Right lobe of liver (tissue), 6 donors: ENCODE data around the gene MXRA7. TPM values are rescaled to one million over a fixed set of nuclear protein-coding genes. Genes with fewer than 3 reads are reported as not detected.
"Not testable (repeated sequence)": the region's sequence is repeated elsewhere in the genome, so short reads cannot be mapped to it uniquely, and the experiment has no call there.

Experiments used
- ATAC-seq, 4 donors: fragments of 200-7000 bp; cut with Tn5 transposase; one replicate each; pipeline ENCODE4 v1.9.1; 2020; ENCODE audit warnings: mild to moderate bottlenecking in 4 of 4, moderate library complexity in 4 of 4
- DNase-seq, 3 donors: peaks; one replicate each; pipeline ENCODE4 v3.0.0-alpha.2; 2020
- H3K27ac ChIP-seq, 3 donors: fragments of 200-600 bp; one replicate each; pipeline ENCODE4 v1.8.0; 2022
- H3K27me3 ChIP-seq, 2 donors: fragments of 200-600 bp; one replicate each; pipeline ENCODE4 v1.8.0; 2022
- H3K36me3 ChIP-seq, 4 donors: fragments of 200-600 bp; sonication (generic) in 1 of 4; one replicate each; pipeline versions ENCODE4 v1.5.1 to v1.8.0; 2017 to 2022; ENCODE audit warnings: control low read depth in 1 of 4
- H3K4me1 ChIP-seq, 4 donors: fragments of 200-600 bp; sonication (generic) in 1 of 4; one replicate each; pipeline versions ENCODE4 v1.5.1 to v1.8.0; 2017 to 2022; ENCODE audit warnings: control low read depth in 1 of 4
- H3K4me3 ChIP-seq, 3 donors: fragments of 200-600 bp; one replicate each; pipeline ENCODE4 v1.8.0; 2022
- H3K9me3 ChIP-seq, 4 donors: fragments of 200-600 bp; sonication (generic) in 1 of 4; one replicate each; pipeline versions ENCODE4 v1.5.1 to v1.8.0; 2017 to 2022; ENCODE audit warnings: control low read depth in 1 of 4
- CTCF ChIP-seq, 4 donors: fragments of 200-600 bp in 3 of 4; fragments of 450-650 bp in 1 of 4; IDR thresholded peaks; one replicate each; pipeline versions ENCODE4 v1.5.1 to v1.8.0; 2016 to 2022; ENCODE audit warnings: antibody characterized with exemption in 4 of 4, mild to moderate bottlenecking in 2 of 4
- POLR2A ChIP-seq: fragments of 450-650 bp; IDR thresholded peaks from one replicate; pipeline ENCODE4 v1.6.1; 2017; ENCODE audit warnings: antibody characterized with exemption, mild to moderate bottlenecking
- WGBS: methylation state at CpG from one replicate; pipeline ENCODE4 v1.1.6; 2018; ENCODE audit warnings: low coverage, low lambda C conversion rate; ENCODE audit not compliant: insufficient coverage; ENCODE audit errors: missing lambda C conversion rate; 5-methylcytosine and 5-hydroxymethylcytosine counted together
- intact Hi-C, 2 donors: fragments of 100-400 bp; cut with DNase I; formaldehyde crosslinking; loops; one replicate each; pipeline versions ENCODE4 v1.11.2 to v1.14.1; 2022
- total RNA-seq, 6 experiments: library from RNA; depleted of rRNA in 2 of 6; stranded (reverse); fragments of >200 nt in 2 of 6; fragmentation: NEBNext Ultra II Directional in 3 of 6; extraction: Animal tissue kit (Norgen Biotek cat#: 25700) in 3 of 6; gene quantifications; one replicate each; pipeline versions ENCODE4 v1.1.0 to v1.2.4, GENCODE V29; 2016 to 2023
- donor health status: DM: no; HTN: yes; CAD: no.
- donor health status: DM: no; HTN: no; CAD: no.
- donor health status: DM: no; HTN: no; CAD: no.
- donor health status: DM: no; HTN: yes; CAD: no.
- donor health status: DM: no; HTN: yes; CAD: no.

The MXRA7 gene
- total RNA-seq, 6 experiments from 2014 or later = 7.7 to 25.4 (median 15.3) TPM

GRCh38 chr17:76713765-76714164, 3.0 kb upstream of the MXRA7 start:
- Histone ChIP-seq H3K9me3 (no peaks in the 10 kb centered on the region), H3K4me1 (peaks cover 0 to 9% (median 0%) of the 10 kb centered on the region in 4 donors), H3K36me3 (peaks cover 0 to 54% (median 23%) of the 10 kb centered on the region in 4 donors), H3K27me3 (no peaks in the 10 kb centered on the region), H3K4me3 (no peak overlapping the region), H3K27ac (no peak overlapping the region)
- TF ChIP-seq CTCF (IDR thresholded peaks at IDR 0.05) = no peak
- TF ChIP-seq POLR2A = no peak
- ATAC-seq (no peak), DNase-seq (no peak)
- intact Hi-C loops = no loop called here
- WGBS = 97% methylated on average over 7 of the region's 7 CpGs

GRCh38 chr17:76712321-76712720, 1.6 kb upstream of the MXRA7 start:
- H3K4me3 ChIP-seq, ATAC-seq, H3K9me3 ChIP-seq, intact Hi-C loops, H3K4me1 ChIP-seq, H3K27me3 ChIP-seq, H3K27ac ChIP-seq, DNase-seq: not testable (repeated sequence)
- 65% methylated on average over 7 of the region's 7 CpGs for WGBS
- peaks cover 0 to 40% (median 14%) of the 10 kb centered on the region in 4 donors for H3K36me3 ChIP-seq

- DNase-seq, H3K9me3 ChIP-seq, intact Hi-C loops, H3K4me1 ChIP-seq, H3K27me3 ChIP-seq: not testable (repeated sequence)
- 39% methylated on average over 11 of the region's 79 CpGs for WGBS
- H3K36me3 ChIP-seq = peaks cover 0 to 18% (median 3%) of the 10 kb centered on the region in 4 donors
- peak overlapping the region; percentile 50 to 73 (median 72) for H3K27ac ChIP-seq
- peak overlapping the region; percentile 48 to 67 (median 58) for H3K4me3 ChIP-seq
- ATAC-seq = peak; percentile 6 to 47 (median 19)
These were observed 558 bp downstream of the MXRA7 start for GRCh38 chr17:76709951-76710862.

- peaks cover 0 to 15% (median 3%) of the 10 kb centered on the region in 4 donors for H3K36me3 ChIP-seq
- TF ChIP-seq POLR2A (no peak), CTCF (IDR thresholded peaks at IDR 0.05) (no peak)
- intact Hi-C loops = no loop called here
- H3K9me3 ChIP-seq = no peaks in the 10 kb centered on the region
- WGBS = 53% methylated on average over 14 of the region's 29 CpGs
- H3K27ac ChIP-seq = peak overlapping the region; percentile 50 to 73 (median 72)
- peak overlapping the region; percentile 48 to 67 (median 58) for H3K4me3 ChIP-seq
- H3K27me3 ChIP-seq = no peaks in the 10 kb centered on the region
- H3K4me1 ChIP-seq = peaks cover 0 to 4% (median 0%) of the 10 kb centered on the region in 4 donors
- ATAC-seq (peak; percentile 7 to 36 (median 18)), DNase-seq (peak in 1 of 3 donors; percentile 52)
These were observed 1.5 kb downstream of the MXRA7 start for GRCh38 chr17:76709077-76709950.

- H3K36me3 ChIP-seq = peaks cover 0 to 4% (median 0%) of the 10 kb centered on the region in 4 donors
- DNase-seq = no peak
- no peak for ATAC-seq
- intact Hi-C loops = no loop called here
- 71% methylated on average over 5 of the region's 14 CpGs for WGBS
- no peak for TF ChIP-seq POLR2A
- TF ChIP-seq CTCF (IDR thresholded peaks at IDR 0.05) = no peak
- H3K27ac ChIP-seq = peak overlapping the region in 1 of 3 donors; percentile 30
- no peak overlapping the region for H3K4me3 ChIP-seq
- H3K27me3 ChIP-seq = no peaks in the 10 kb centered on the region
- H3K9me3 ChIP-seq = no peaks in the 10 kb centered on the region
- peaks cover 0 to 4% (median 0%) of the 10 kb centered on the region in 4 donors for H3K4me1 ChIP-seq
These were observed 2.6 kb downstream of the MXRA7 start for GRCh38 chr17:76707985-76708807.
